SK-N-SH (cell line): Measurements from ENCODE around the gene ADGRG3. TPM values are rescaled to one million over a fixed set of nuclear protein-coding genes. Genes with fewer than 3 reads are reported as not detected.

Experiments
- CTCF ChIA-PET: fragments of 300-600, 350-600 bp; formaldehyde crosslinking; extraction: SDS; loops from one replicate; lab custom pipeline; 2021; lab: Yijun Ruan, JAX
- POLR2A ChIA-PET: fragments of 350-600 bp; sonication (Branson Sonifier 250); formaldehyde crosslinking; extraction: SDS; loops from one replicate; lab custom pipeline; 2020; ENCODE audit warnings: antibody characterized with exemption, inconsistent platforms; lab: Yijun Ruan, JAX
- DNase-seq: peaks from one replicate; pipeline ENCODE4 v3.0.0; 2012
- H2AFZ ChIP-seq: fragments of 200-600 bp; sonication (generic); 2 replicates; pipeline ENCODE4 v1.8.1; 2016; ENCODE audit warnings: antibody characterized with exemption, mild to moderate bottlenecking, low read depth
- H3F3A ChIP-seq: fragments of 200-600 bp; sonication (generic); replicated peaks from 2 replicates; pipeline ENCODE3; 2016; ENCODE audit warnings: antibody characterized with exemption, mild to moderate bottlenecking; ENCODE audit not compliant: insufficient read depth
- H3K27ac ChIP-seq, 2 experiments: fragments of 200-500 bp in 1 of 2; fragments of 200-600 bp in 1 of 2; sonication (Bioruptor generic) in 1 of 2; sonication (generic), shearing (Covaris generic) in 1 of 2; 2 replicates each; pipeline versions ENCODE4 v1.5.1 to v1.6.1; 2014 to 2016; ENCODE audit warnings: low read depth in 2 of 2, inconsistent platforms in 1 of 2, low read length in 1 of 2, mild to moderate bottlenecking in 1 of 2, mixed read lengths in 1 of 2
- H3K27me3 ChIP-seq: fragments of 200-600 bp; sonication (generic), shearing (Covaris generic); 2 replicates; pipeline ENCODE4 v1.6.1; 2016; ENCODE audit warnings: mixed run types; ENCODE audit not compliant: insufficient read depth
- H3K36me3 ChIP-seq, 2 experiments: fragments of 200-500 bp in 1 of 2; fragments of 200-600 bp in 1 of 2; sonication (Bioruptor generic) in 1 of 2; sonication (generic) in 1 of 2; replicated peaks in 1 of 2; 2 replicates each; pipeline versions ENCODE3 to v1.5.1; 2014 to 2016; ENCODE audit warnings: low read length in 1 of 2, mild to moderate bottlenecking in 1 of 2; ENCODE audit not compliant: insufficient read depth in 2 of 2, control insufficient read depth in 1 of 2
- H3K4me1 ChIP-seq, 2 experiments: fragments of 200-500 bp in 1 of 2; fragments of 200-600 bp in 1 of 2; sonication (Bioruptor generic) in 1 of 2; sonication (generic), shearing (Covaris generic) in 1 of 2; 2 replicates each; pipeline versions ENCODE4 v1.5.1 to v1.6.1; 2014 to 2016; ENCODE audit warnings: low read depth in 1 of 2, low read length in 1 of 2, mixed run types in 1 of 2; ENCODE audit not compliant: insufficient read depth in 2 of 2, control insufficient read depth in 1 of 2
- H3K4me2 ChIP-seq: fragments of 200-600 bp; sonication (generic), shearing (Covaris generic); 2 replicates; pipeline ENCODE4 v1.6.1; 2017; ENCODE audit warnings: mixed run types
- H3K4me3 ChIP-seq, 2 experiments: fragments of 200-500 bp in 1 of 2; fragments of 200-600 bp in 1 of 2; sonication (Bioruptor generic) in 1 of 2; sonication (generic), shearing (Covaris generic) in 1 of 2; 2 replicates each; pipeline versions ENCODE4 v1.5.1 to v1.8.1; 2014 to 2016; ENCODE audit warnings: low read depth in 2 of 2, inconsistent platforms in 1 of 2, low read length in 1 of 2, mild to moderate bottlenecking in 1 of 2, mixed read lengths in 1 of 2, moderate library complexity in 1 of 2
- H3K79me2 ChIP-seq: fragments of 200-600 bp; sonication (generic); 2 replicates; pipeline ENCODE4 v1.8.1; 2017; ENCODE audit warnings: mild to moderate bottlenecking; ENCODE audit not compliant: insufficient read depth
- H3K9ac ChIP-seq: fragments of 200-600 bp; sonication (generic); 2 replicates; pipeline ENCODE4 v1.6.1; 2017; ENCODE audit warnings: mixed run types
- H3K9me2 ChIP-seq: fragments of 200-600 bp; sonication (generic); 2 replicates; pipeline ENCODE4 v1.6.1; 2017; ENCODE audit warnings: mixed run types
- H3K9me3 ChIP-seq: fragments of 200-600 bp; sonication (generic); 2 replicates; pipeline ENCODE4 v1.6.1; 2017; ENCODE audit warnings: mixed run types, mild to moderate bottlenecking, moderate library complexity
- H4K20me1 ChIP-seq: fragments of 200-600 bp; sonication (generic); 2 replicates; pipeline ENCODE4 v1.6.1; 2017; ENCODE audit warnings: mild to moderate bottlenecking, mixed run types; ENCODE audit not compliant: insufficient read depth
- ELF1 ChIP-seq: IDR thresholded peaks from 2 replicates; pipeline ENCODE4 v1.4.0; 2012
- EP300 ChIP-seq, 2 experiments: IDR thresholded peaks; 2 replicates each; pipeline versions ENCODE4 v1.4.0 to v1.6.1; 2012; ENCODE audit warnings: borderline replicate concordance in 1 of 2, low read depth in 1 of 2, low read length in 1 of 2
- FOSL2 ChIP-seq: IDR thresholded peaks from 2 replicates; pipeline ENCODE4 v1.4.0; 2012; ENCODE audit warnings: low read depth, mild to moderate bottlenecking, moderate library complexity, borderline replicate concordance
- FOXM1 ChIP-seq: IDR thresholded peaks from 2 replicates; pipeline ENCODE4 v1.4.0; 2012; ENCODE audit warnings: low read depth, mild to moderate bottlenecking
- GABPA ChIP-seq: IDR thresholded peaks from 2 replicates; pipeline ENCODE4 v1.4.0; 2012; ENCODE audit warnings: low read depth, mild to moderate bottlenecking
- GATA2 ChIP-seq: sonication (generic); formaldehyde crosslinking; IDR thresholded peaks from 2 replicates; pipeline ENCODE4 v1.5.0; 2020; ENCODE audit warnings: mild to moderate bottlenecking, missing genetic modification reagents
- JUND ChIP-seq: IDR thresholded peaks from 2 replicates; pipeline ENCODE4 v1.4.0; 2012
- MEF2A ChIP-seq: IDR thresholded peaks from 2 replicates; pipeline ENCODE4 v1.4.0; 2012; ENCODE audit warnings: low read depth, borderline replicate concordance
- MXI1 ChIP-seq: IDR thresholded peaks from 2 replicates; pipeline ENCODE4 v1.6.1; 2012; ENCODE audit warnings: mild to moderate bottlenecking, low read depth, low read length, improper control_type of control experiment
- NFIC ChIP-seq: IDR thresholded peaks from 2 replicates; pipeline ENCODE4 v1.4.0; 2012; ENCODE audit warnings: borderline replicate concordance
- NRF1 ChIP-seq: IDR thresholded peaks from 2 replicates; pipeline ENCODE4 v1.6.1; 2012; ENCODE audit warnings: low read depth, mild to moderate bottlenecking, low read length
- POLR2AphosphoS5 ChIP-seq: IDR thresholded peaks from 2 replicates; pipeline ENCODE4 v1.6.1; 2012; ENCODE audit warnings: low read depth, low read length
- RAD21 ChIP-seq: IDR thresholded peaks from 2 replicates; pipeline ENCODE4 v1.6.1; 2012; ENCODE audit warnings: mild to moderate bottlenecking, low read length
- RXRA ChIP-seq: IDR thresholded peaks from 2 replicates; pipeline ENCODE4 v1.4.0; 2012; ENCODE audit warnings: low read depth, mild to moderate bottlenecking, borderline replicate concordance
- TCF12 ChIP-seq: IDR thresholded peaks from 2 replicates; pipeline ENCODE4 v1.4.0; 2012
- TEAD4 ChIP-seq: IDR thresholded peaks from 2 replicates; pipeline ENCODE4 v1.4.0; 2012; ENCODE audit warnings: mild to moderate bottlenecking, borderline replicate concordance; ENCODE audit not compliant: insufficient read depth
- WGBS: methylation state at CpG from one replicate; pipeline ENCODE4 v1.1.6; 2017; ENCODE audit warnings: low lambda C conversion rate; 5-methylcytosine and 5-hydroxymethylcytosine counted together
- polyA plus RNA-seq, 3 experiments: library from polyadenylated mRNA; depleted of rRNA; stranded (reverse); fragments of >200 nt; gene quantifications; 2 replicates each; pipeline ENCODE4 v1.2.3, GENCODE V29; 2012
- TF ChIP-seq, protein P1 (sequence below): fragments of 150-350 bp; IDR thresholded peaks from 2 replicates; pipeline ENCODE4 v1.6.1; 2017; ENCODE audit warnings: antibody characterized with exemption, low read length, low read depth, borderline replicate concordance
- TF ChIP-seq, protein P2 (sequence below): IDR thresholded peaks from 2 replicates; pipeline ENCODE4 v1.4.0; 2012; ENCODE audit warnings: low read depth, borderline replicate concordance
- TF ChIP-seq, protein P3 (sequence below): fragments of 150-350 bp; IDR thresholded peaks from 2 replicates; pipeline ENCODE4 v1.6.1; 2016; ENCODE audit warnings: mild to moderate bottlenecking, low read depth, low read length
- TF ChIP-seq, protein P4 (sequence below): IDR thresholded peaks from 2 replicates; pipeline ENCODE4 v1.4.0; 2012; ENCODE audit warnings: low read depth

The ADGRG3 gene
- polyA plus RNA-seq, 1 of the 3 experiments (the other 2 are of a cell fraction) = not detected

DNA sequence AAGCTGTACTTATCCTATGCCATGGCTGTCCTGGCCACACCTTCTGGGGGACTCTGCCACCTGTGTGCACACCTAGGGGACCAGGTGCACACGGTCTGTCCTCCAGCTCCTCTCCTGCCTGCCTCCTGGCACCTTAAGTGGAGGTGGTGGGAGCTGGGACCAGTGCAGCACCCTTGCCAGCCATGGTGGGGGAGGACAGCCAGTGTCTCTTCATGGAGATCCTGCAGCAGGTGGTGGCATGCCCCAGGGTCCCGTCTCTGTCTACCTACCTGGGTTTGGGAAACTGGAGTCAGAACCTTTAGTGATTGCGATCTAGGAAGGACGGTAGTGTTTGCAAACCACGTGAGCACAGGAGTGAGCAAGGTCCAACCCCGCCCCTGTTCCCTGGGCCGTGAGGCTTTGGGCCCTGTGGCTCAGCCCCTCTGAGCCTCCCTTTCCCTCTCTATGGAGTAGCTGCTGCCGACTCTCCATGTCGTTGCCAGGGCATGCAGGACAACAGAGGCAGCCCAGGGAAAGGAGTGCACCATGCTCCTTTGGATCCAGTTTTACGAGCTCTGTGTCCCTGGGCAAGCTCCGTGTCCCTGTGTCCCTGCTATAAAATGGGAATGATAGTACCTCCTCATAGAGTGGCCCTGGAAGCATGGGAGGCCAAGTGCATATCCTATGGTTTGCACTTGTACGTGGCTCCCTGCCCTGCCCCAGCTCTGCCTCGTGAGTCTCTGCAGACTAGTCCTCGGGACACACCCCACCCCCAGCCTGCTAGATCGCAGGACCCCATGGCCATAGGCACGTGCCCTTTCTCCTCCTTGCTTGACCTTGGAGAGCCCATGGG lies 32.6 kb upstream of the ADGRG3 start:
- Histone ChIP-seq H3K9me2 (no peaks in the 10 kb centered on the region), H2AFZ (no peak overlapping the region), H3K27me3 (no peaks in the 10 kb centered on the region), H3K27ac (no peak overlapping the region), H3K9me3 (no peaks in the 10 kb centered on the region), H3K9ac (no peak overlapping the region), H3K4me2 (no peak overlapping the region), H3K79me2 (no peaks in the 10 kb centered on the region), H4K20me1 (no peaks in the 10 kb centered on the region), H3K36me3 (no peaks in the 10 kb centered on the region), H3F3A (no peaks in the 10 kb centered on the region), H3K4me3 (no peak overlapping the region), H3K4me1 (peaks cover 15 to 17% of the 10 kb centered on the region in 2 experiments; a peak in 3 of 4 replicates)
- no peak for TF ChIP-seq ELF1
- no peak for TF ChIP-seq GATA2 (CRISPR knock-in tag)
- TF ChIP-seq FOSL2 = no peak
- no peak for TF ChIP-seq RAD21
- TF ChIP-seq, protein P1, sequence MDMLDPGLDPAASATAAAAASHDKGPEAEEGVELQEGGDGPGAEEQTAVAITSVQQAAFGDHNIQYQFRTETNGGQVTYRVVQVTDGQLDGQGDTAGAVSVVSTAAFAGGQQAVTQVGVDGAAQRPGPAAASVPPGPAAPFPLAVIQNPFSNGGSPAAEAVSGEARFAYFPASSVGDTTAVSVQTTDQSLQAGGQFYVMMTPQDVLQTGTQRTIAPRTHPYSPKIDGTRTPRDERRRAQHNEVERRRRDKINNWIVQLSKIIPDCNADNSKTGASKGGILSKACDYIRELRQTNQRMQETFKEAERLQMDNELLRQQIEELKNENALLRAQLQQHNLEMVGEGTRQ = no peak
- TF ChIP-seq, protein P2, sequence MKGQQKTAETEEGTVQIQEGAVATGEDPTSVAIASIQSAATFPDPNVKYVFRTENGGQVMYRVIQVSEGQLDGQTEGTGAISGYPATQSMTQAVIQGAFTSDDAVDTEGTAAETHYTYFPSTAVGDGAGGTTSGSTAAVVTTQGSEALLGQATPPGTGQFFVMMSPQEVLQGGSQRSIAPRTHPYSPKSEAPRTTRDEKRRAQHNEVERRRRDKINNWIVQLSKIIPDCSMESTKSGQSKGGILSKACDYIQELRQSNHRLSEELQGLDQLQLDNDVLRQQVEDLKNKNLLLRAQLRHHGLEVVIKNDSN = no peak
- TF ChIP-seq, protein P3, sequence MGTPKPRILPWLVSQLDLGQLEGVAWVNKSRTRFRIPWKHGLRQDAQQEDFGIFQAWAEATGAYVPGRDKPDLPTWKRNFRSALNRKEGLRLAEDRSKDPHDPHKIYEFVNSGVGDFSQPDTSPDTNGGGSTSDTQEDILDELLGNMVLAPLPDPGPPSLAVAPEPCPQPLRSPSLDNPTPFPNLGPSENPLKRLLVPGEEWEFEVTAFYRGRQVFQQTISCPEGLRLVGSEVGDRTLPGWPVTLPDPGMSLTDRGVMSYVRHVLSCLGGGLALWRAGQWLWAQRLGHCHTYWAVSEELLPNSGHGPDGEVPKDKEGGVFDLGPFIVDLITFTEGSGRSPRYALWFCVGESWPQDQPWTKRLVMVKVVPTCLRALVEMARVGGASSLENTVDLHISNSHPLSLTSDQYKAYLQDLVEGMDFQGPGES = no peak
- no peak for TF ChIP-seq MXI1
- no peak for TF ChIP-seq RXRA
- no peak for TF ChIP-seq GABPA
- no peak for TF ChIP-seq JUND
- TF ChIP-seq TCF12 = no peak
- CTCF ChIA-PET = interaction anchor here (1.0 to 8.5 kb wide), 6 partner anchors 9 to 59 kb away, joined by 3 to 101 read pairs (median 5); no protein-coding TSS in a partner anchor
- 83% methylated on average over 9 of the region's 16 CpGs for WGBS
- POLR2A ChIA-PET = no interaction called here
- DNase-seq = no peak

DNA sequence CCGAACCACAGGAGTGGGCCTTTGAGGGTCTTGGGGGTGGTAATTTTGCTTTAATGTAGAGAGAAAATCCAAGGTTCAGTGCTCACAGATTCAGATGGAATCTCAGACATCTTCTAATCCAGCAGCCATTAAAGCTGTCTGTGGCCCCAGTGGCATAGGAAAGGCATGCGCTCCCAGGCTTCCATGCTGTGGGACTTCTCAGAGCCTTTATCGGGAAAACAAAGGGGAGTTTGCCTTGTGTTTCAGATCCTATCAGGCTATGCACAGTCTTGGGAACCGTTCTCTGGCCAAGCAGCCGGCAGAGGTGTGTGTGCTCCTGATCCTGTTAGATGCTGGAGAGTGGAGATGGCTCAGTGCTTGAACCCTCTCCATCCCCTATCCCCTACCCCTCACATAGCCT lies 31.9 kb upstream of the ADGRG3 start:
- CTCF ChIA-PET = interaction anchor here (1.1 to 8.5 kb wide), 4 partner anchors 9 to 59 kb away, joined by 3 to 101 read pairs (median 6); no protein-coding TSS in a partner anchor
- WGBS = 91% methylated on average over 5 of the region's 5 CpGs
- POLR2A ChIA-PET = no interaction called here
- TF ChIP-seq, protein P4, sequence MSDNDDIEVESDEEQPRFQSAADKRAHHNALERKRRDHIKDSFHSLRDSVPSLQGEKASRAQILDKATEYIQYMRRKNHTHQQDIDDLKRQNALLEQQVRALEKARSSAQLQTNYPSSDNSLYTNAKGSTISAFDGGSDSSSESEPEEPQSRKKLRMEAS = no peak
- TF ChIP-seq, protein P1 = no peak
- TF ChIP-seq EP300 (IDR thresholded peaks at IDR 0.05; ENCODE audit: borderline replicate concordance in 1 of 2, low read depth in 1 of 2, low read length in 1 of 2) (no peak), GATA2 (CRISPR knock-in tag) (no peak), TEAD4 (no peak), NFIC (no peak), MEF2A (no peak), POLR2AphosphoS5 (no peak), GABPA (no peak), FOXM1 (no peak), RXRA (no peak), NRF1 (no peak), RAD21 (no peak)

More for the DNA sequence above, 31.9 kb upstream of the ADGRG3 start:
- Histone ChIP-seq H3K4me1 (peaks cover 15 to 17% of the 10 kb centered on the region in 2 experiments; a peak in 3 of 4 replicates), H3K9me3 (no peaks in the 10 kb centered on the region), H3K4me2 (no peak overlapping the region), H3K27me3 (no peaks in the 10 kb centered on the region), H3K9ac (no peak overlapping the region), H3K79me2 (no peaks in the 10 kb centered on the region), H4K20me1 (no peaks in the 10 kb centered on the region), H3K4me3 (no peak overlapping the region), H3K36me3 (no peaks in the 10 kb centered on the region), H3F3A (no peaks in the 10 kb centered on the region), H3K27ac (no peak overlapping the region), H3K9me2 (no peaks in the 10 kb centered on the region), H2AFZ (no peak overlapping the region)
- DNase-seq = no peak
